Stimulated activated CD4-positive, alpha-beta T cell treated with anti-CD3 and anti-CD28 coated beads, Interleukin-4, amount 100 ng/mL, for 48 hours (primary cell): ENCODE results near the gene RD3L.
A peak's percentile ranks its signal among the peaks of the same experiment; 100 is the strongest.

Source experiments
- DNase-seq, 2 donors: peaks; one replicate each; pipeline ENCODE4 v3.0.0-alpha.2; 2020; ENCODE audit warnings: low read depth in 2 of 2

RD3L gene

GRCh38 chr14:103941973-103942736 lies at the start of gene RD3L:
RD3L (minus strand) TSS chr14:103942529; CDS start chr14:103941695, 834 bp downstream.
- DNase-seq: no peak

- DNase-seq: no peak
Observed at GRCh38 chr14:103989964-103990363, 47.6 kb upstream of the RD3L start.

- no peak for DNase-seq
Observed at GRCh38 chr14:103989034-103989433, 46.7 kb upstream of the RD3L start.

- DNase-seq: no peak
Observed at GRCh38 chr14:103984196-103984595, 41.9 kb upstream of the RD3L start.

- peak; percentile 3 to 4 for DNase-seq
Observed at GRCh38 chr14:103980623-103981238, 38.4 kb upstream of the RD3L start.

- DNase-seq: no peak
Observed at GRCh38 chr14:103974575-103974974, 32.2 kb upstream of the RD3L start.

- DNase-seq: no peak
Observed at GRCh38 chr14:103973354-103973753, 31.0 kb upstream of the RD3L start.

GRCh38 chr14:103969961-103970360 lies 27.6 kb upstream of the RD3L start:
- no peak for DNase-seq

- no peak for DNase-seq
Observed at GRCh38 chr14:103966631-103967030, 24.3 kb upstream of the RD3L start.

GRCh38 chr14:103961928-103962578 lies 19.7 kb upstream of the RD3L start:
- DNase-seq: no peak

GRCh38 chr14:103960457-103961055 lies 18.2 kb upstream of the RD3L start:
- DNase-seq: no peak

- no peak for DNase-seq
Observed at GRCh38 chr14:103949131-103949790, 6.9 kb upstream of the RD3L start.

- DNase-seq: no peak
Observed at GRCh38 chr14:103948442-103948841, 6.1 kb upstream of the RD3L start.

GRCh38 chr14:103946975-103947374 lies 4.6 kb upstream of the RD3L start:
- DNase-seq: no peak

GRCh38 chr14:103943673-103944072 lies 1.3 kb upstream of the RD3L start:
- no peak for DNase-seq

- DNase-seq: no peak
Observed at GRCh38 chr14:103941462-103941861, 867 bp downstream of the RD3L start.

- DNase-seq: no peak
Observed at GRCh38 chr14:103935102-103935501, 7.2 kb downstream of the RD3L start.

- DNase-seq: no peak
Observed at GRCh38 chr14:103932791-103933490, 9.4 kb downstream of the RD3L start.

GRCh38 chr14:103931422-103931821 lies 10.9 kb downstream of the RD3L start:
- DNase-seq: no peak

GRCh38 chr14:103930051-103930604 lies 12.2 kb downstream of the RD3L start:
- DNase-seq: no peak
